GM23338 (cell line): ENCODE results near the gene PCDHGC4. TPM values are rescaled to one million over a fixed set of nuclear protein-coding genes. Genes with fewer than 3 reads are reported as not detected.

Experiments
- ATAC-seq: fragments of 200-7000 bp; cut with Tn5 transposase; 3 replicates; pipeline ENCODE4 v1.9.1; 2020
- DNase-seq: peaks from one replicate; pipeline ENCODE4 v3.0.0-alpha.2; 2015; ENCODE audit warnings: low spot score
- H2AFZ ChIP-seq: fragments of 200-600 bp; sonication (generic); 2 replicates; pipeline ENCODE4 v1.8.0; 2016; ENCODE audit warnings: antibody characterized with exemption, mild to moderate bottlenecking, moderate library complexity
- H3F3A ChIP-seq: fragments of 200-600 bp; sonication (generic); replicated peaks from 2 replicates; pipeline ENCODE4 v1.8.0; 2017; ENCODE audit warnings: antibody characterized with exemption, mixed run types, low read depth
- H3K27ac ChIP-seq: fragments of 200-600 bp; sonication (generic); 2 replicates; pipeline ENCODE4 v1.6.1; 2016; ENCODE audit warnings: low read depth
- H3K27me3 ChIP-seq: fragments of 200-600 bp; sonication (generic); 2 replicates; pipeline ENCODE4 v1.8.0; 2016; ENCODE audit warnings: mild to moderate bottlenecking, mixed run types, moderate library complexity; ENCODE audit not compliant: insufficient read depth
- H3K36me3 ChIP-seq: fragments of 200-600 bp; sonication (generic); 2 replicates; pipeline ENCODE4 v1.8.0; 2016; ENCODE audit warnings: mild to moderate bottlenecking; ENCODE audit not compliant: insufficient read depth
- H3K4me1 ChIP-seq: fragments of 200-600 bp; sonication (generic); 2 replicates; pipeline ENCODE4 v1.8.0; 2016; ENCODE audit warnings: mild to moderate bottlenecking, moderate library complexity; ENCODE audit not compliant: insufficient read depth
- H3K4me2 ChIP-seq: fragments of 200-600 bp; sonication (generic); 2 replicates; pipeline ENCODE4 v1.7.1; 2017; ENCODE audit warnings: mixed run types
- H3K4me3 ChIP-seq: fragments of 200-600 bp; sonication (generic); 2 replicates; pipeline ENCODE4 v1.6.1; 2016; ENCODE audit warnings: mixed run types
- H3K79me2 ChIP-seq: fragments of 200-600 bp; sonication (generic); replicated peaks from 2 replicates; pipeline ENCODE4 v1.8.0; 2017; ENCODE audit warnings: mild to moderate bottlenecking; ENCODE audit not compliant: insufficient read depth
- H3K9me2 ChIP-seq: fragments of 200-600 bp; sonication (generic); 2 replicates; pipeline ENCODE4 v1.8.0; 2017; ENCODE audit not compliant: insufficient read depth
- H4K20me1 ChIP-seq: fragments of 200-600 bp; sonication (generic); replicated peaks from 2 replicates; pipeline ENCODE4 v1.8.0; 2017; ENCODE audit warnings: mild to moderate bottlenecking; ENCODE audit not compliant: insufficient read depth
- H3K27ac Mint-ChIP-seq: 2 replicates; pipeline ENCODE4 v1.8.0; 2020; ENCODE audit warnings: inconsistent platforms, mild to moderate bottlenecking, moderate library complexity, mixed read lengths
- H3K27me3 Mint-ChIP-seq: 3 replicates; pipeline ENCODE4 v1.8.0; 2022; ENCODE audit warnings: low read depth, mild to moderate bottlenecking, moderate library complexity, mixed read lengths, inconsistent platforms; ENCODE audit not compliant: insufficient read depth, poor library complexity
- H3K36me3 Mint-ChIP-seq: 3 replicates; pipeline ENCODE4 v1.8.0; 2021; ENCODE audit warnings: low read depth, mild to moderate bottlenecking, inconsistent platforms, moderate library complexity, mixed read lengths
- H3K4me1 Mint-ChIP-seq: 3 replicates; pipeline ENCODE4 v1.8.0; 2020; ENCODE audit warnings: mild to moderate bottlenecking, inconsistent platforms, mixed read lengths
- H3K4me3 Mint-ChIP-seq: 3 replicates; pipeline ENCODE4 v1.8.0; 2021; ENCODE audit warnings: moderate library complexity, mild to moderate bottlenecking, inconsistent platforms, mixed read lengths
- H3K9me3 Mint-ChIP-seq: 3 replicates; pipeline ENCODE4 v1.8.0; 2020; ENCODE audit warnings: moderate library complexity, mild to moderate bottlenecking, inconsistent platforms, mixed read lengths
- CREB1 ChIP-seq: fragments of 250-450 bp; sonication (Bioruptor Pico); IDR thresholded peaks from 2 replicates; pipeline ENCODE4 v1.5.0; 2020; ENCODE audit warnings: low read depth, mild to moderate bottlenecking, moderate library complexity
- EZH2 ChIP-seq: fragments of 200-600 bp; sonication (generic); IDR thresholded peaks from one replicate; pipeline ENCODE4 v1.8.0; 2017; ENCODE audit warnings: antibody characterized with exemption, mild to moderate bottlenecking, low read depth; ENCODE audit not compliant: unreplicated experiment
- EZH2phosphoT487 ChIP-seq: fragments of 200-600 bp; sonication (generic); IDR thresholded peaks from one replicate; pipeline ENCODE4 v1.8.1; 2018; ENCODE audit warnings: antibody characterized with exemption; ENCODE audit not compliant: unreplicated experiment
- JUNB ChIP-seq: IDR thresholded peaks from one replicate; pipeline ENCODE4 v1.6.1; 2016; ENCODE audit warnings: antibody characterized with exemption; ENCODE audit not compliant: unreplicated experiment
- NANOG ChIP-seq: IDR thresholded peaks from 2 replicates; pipeline ENCODE4 v1.6.1; 2016; ENCODE audit warnings: antibody characterized with exemption, borderline replicate concordance
- STAT1 ChIP-seq: IDR thresholded peaks from one replicate; pipeline ENCODE4 v1.6.1; 2016; ENCODE audit warnings: antibody characterized with exemption; ENCODE audit not compliant: unreplicated experiment
- ZNF331 ChIP-seq: fragments of 250-450 bp; sonication (Bioruptor Pico); IDR thresholded peaks from 2 replicates; pipeline ENCODE4 v1.5.0; 2020; ENCODE audit warnings: low read depth, mild to moderate bottlenecking, moderate library complexity
- polyA plus RNA-seq: library from polyadenylated mRNA; unstranded; fragments of >200 nt; fragmentation: Nextera tagmentation; extraction: Ambion mirVana; gene quantifications from 2 replicates; pipeline ENCODE4 v1.2.1, GENCODE V29; 2016
- total RNA-seq: library from RNA; depleted of rRNA; stranded (reverse); fragments of >200 nt; shearing (Covaris generic); gene quantifications from 2 replicates; pipeline ENCODE4 v1.2.3, GENCODE V29; 2014
- TF ChIP-seq, protein P1 (sequence below): fragments of 250-450 bp; sonication (Bioruptor Pico); IDR thresholded peaks from 2 replicates; pipeline ENCODE4 v1.5.0; 2020; ENCODE audit warnings: mild to moderate bottlenecking, moderate library complexity
- TF ChIP-seq, protein P2 (sequence below): IDR thresholded peaks from 2 replicates; pipeline ENCODE4 v1.6.1; 2016; ENCODE audit warnings: antibody characterized with exemption

Gene PCDHGC4
- total and polyA plus RNA-seq, 2 experiments from 2014 or later = 0.31 to 3.0 TPM

DNA sequence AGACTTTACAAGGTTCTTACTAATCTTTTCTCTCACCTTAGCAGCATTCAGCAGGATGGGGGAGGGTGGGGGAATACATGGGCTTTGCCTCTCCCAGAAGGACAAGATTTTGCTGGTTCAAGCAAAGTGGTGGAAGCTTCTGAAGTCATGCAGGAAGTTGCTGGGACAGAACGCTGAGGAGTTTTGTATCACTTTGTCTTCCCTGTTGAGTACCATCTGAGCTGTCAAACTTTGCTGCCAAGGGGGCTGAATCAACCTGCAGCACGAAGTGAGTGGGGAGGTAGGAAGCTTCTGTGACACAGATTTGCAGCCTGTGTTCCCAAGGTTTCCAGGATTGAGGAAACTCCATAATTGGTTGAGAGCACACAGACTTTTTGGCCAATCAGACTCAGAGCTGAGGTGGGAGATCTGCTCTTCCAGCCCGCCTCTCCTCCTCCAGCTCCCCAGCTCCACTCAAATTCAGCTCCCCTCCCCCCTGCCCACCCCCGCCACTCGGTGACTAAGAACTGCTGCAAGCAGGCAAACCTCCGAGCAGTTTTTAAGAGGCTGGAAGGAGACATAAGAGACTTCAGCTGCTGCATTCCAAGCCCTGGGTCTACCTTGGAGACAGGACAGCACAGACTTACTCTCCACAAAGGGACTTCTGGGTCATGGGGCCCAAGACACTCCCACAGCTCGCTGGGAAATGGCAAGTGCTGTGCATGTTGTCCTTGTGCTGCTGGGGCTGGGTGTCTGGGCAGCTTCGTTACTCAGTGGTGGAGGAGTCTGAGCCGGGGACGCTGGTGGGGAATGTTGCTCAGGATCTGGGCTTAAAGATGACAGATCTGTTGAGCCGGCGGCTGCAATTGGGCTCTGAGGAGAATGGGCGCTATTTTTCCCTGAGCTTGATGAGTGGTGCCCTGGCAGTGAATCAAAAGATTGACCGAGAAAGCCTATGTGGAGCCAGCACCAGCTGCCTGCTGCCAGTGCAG lies 4.0 kb downstream of the PCDHGC4 start, which contains the start of gene PCDHGC5:
Gene PCDHGC5 (plus strand): TSS at position 491 of the 971 bp plus-strand sequence. CDS start 160 bp downstream, at position 651.
- H3K4me1 ChIP-seq = peaks cover 24% of the 10 kb centered on the region
- H3K27me3 Mint-ChIP-seq = peaks cover 67% of the 10 kb centered on the region
- H3K79me2 ChIP-seq = no peaks in the 10 kb centered on the region
- H4K20me1 ChIP-seq = peaks cover 3% of the 10 kb centered on the region; the same call in 1 of the 2 replicates
- ATAC-seq (no peak), DNase-seq (no peak)
- no peak within 1 kb of the TSS for H3K4me2 ChIP-seq
- no peak within 1 kb of the TSS for H3K27ac Mint-ChIP-seq
- TF ChIP-seq NANOG (no peak), JUNB (no peak), CREB1 (CRISPR knock-in tag) (no peak), EZH2phosphoT487 (no peak), STAT1 (no peak), EZH2 (no peak), ZNF331 (no peak)
- TF ChIP-seq, protein P1, sequence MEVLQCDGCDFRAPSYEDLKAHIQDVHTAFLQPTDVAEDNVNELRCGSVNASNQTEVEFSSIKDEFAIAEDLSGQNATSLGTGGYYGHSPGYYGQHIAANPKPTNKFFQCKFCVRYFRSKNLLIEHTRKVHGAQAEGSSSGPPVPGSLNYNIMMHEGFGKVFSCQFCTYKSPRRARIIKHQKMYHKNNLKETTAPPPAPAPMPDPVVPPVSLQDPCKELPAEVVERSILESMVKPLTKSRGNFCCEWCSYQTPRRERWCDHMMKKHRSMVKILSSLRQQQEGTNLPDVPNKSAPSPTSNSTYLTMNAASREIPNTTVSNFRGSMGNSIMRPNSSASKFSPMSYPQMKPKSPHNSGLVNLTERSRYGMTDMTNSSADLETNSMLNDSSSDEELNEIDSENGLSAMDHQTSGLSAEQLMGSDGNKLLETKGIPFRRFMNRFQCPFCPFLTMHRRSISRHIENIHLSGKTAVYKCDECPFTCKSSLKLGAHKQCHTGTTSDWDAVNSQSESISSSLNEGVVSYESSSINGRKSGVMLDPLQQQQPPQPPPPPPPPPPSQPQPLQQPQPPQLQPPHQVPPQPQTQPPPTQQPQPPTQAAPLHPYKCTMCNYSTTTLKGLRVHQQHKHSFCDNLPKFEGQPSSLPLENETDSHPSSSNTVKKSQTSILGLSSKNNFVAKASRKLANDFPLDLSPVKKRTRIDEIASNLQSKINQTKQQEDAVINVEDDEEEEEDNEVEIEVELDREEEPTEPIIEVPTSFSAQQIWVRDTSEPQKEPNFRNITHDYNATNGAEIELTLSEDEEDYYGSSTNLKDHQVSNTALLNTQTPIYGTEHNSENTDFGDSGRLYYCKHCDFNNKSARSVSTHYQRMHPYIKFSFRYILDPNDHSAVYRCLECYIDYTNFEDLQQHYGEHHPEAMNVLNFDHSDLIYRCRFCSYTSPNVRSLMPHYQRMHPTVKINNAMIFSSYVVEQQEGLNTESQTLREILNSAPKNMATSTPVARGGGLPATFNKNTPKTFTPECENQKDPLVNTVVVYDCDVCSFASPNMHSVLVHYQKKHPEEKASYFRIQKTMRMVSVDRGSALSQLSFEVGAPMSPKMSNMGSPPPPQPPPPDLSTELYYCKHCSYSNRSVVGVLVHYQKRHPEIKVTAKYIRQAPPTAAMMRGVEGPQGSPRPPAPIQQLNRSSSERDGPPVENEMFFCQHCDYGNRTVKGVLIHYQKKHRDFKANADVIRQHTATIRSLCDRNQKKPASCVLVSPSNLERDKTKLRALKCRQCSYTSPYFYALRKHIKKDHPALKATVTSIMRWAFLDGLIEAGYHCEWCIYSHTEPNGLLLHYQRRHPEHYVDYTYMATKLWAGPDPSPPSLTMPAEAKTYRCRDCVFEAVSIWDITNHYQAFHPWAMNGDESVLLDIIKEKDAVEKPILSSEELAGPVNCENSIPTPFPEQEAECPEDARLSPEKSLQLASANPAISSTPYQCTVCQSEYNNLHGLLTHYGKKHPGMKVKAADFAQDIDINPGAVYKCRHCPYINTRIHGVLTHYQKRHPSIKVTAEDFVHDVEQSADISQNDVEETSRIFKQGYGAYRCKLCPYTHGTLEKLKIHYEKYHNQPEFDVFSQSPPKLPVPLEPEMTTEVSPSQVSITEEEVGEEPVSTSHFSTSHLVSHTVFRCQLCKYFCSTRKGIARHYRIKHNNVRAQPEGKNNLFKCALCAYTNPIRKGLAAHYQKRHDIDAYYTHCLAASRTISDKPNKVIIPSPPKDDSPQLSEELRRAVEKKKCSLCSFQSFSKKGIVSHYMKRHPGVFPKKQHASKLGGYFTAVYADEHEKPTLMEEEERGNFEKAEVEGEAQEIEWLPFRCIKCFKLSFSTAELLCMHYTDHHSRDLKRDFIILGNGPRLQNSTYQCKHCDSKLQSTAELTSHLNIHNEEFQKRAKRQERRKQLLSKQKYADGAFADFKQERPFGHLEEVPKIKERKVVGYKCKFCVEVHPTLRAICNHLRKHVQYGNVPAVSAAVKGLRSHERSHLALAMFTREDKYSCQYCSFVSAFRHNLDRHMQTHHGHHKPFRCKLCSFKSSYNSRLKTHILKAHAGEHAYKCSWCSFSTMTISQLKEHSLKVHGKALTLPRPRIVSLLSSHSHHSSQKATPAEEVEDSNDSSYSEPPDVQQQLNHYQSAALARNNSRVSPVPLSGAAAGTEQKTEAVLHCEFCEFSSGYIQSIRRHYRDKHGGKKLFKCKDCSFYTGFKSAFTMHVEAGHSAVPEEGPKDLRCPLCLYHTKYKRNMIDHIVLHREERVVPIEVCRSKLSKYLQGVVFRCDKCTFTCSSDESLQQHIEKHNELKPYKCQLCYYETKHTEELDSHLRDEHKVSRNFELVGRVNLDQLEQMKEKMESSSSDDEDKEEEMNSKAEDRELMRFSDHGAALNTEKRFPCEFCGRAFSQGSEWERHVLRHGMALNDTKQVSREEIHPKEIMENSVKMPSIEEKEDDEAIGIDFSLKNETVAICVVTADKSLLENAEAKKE = no peak
- TF ChIP-seq, protein P2, sequence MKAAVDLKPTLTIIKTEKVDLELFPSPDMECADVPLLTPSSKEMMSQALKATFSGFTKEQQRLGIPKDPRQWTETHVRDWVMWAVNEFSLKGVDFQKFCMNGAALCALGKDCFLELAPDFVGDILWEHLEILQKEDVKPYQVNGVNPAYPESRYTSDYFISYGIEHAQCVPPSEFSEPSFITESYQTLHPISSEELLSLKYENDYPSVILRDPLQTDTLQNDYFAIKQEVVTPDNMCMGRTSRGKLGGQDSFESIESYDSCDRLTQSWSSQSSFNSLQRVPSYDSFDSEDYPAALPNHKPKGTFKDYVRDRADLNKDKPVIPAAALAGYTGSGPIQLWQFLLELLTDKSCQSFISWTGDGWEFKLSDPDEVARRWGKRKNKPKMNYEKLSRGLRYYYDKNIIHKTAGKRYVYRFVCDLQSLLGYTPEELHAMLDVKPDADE = no peak
- H3K4me3 Mint-ChIP-seq = no peak within 1 kb of the TSS
- no peaks in the 10 kb centered on the region for H3K36me3 ChIP-seq
- H3K4me3 ChIP-seq = no peak within 1 kb of the TSS
- H3K27me3 ChIP-seq = peaks cover 72% of the 10 kb centered on the region
- H3K4me1 Mint-ChIP-seq = peaks cover 46% of the 10 kb centered on the region
- H3K9me3 Mint-ChIP-seq = no peaks in the 10 kb centered on the region
- H2AFZ ChIP-seq = no peak within 1 kb of the TSS
- no peaks in the 10 kb centered on the region for H3K9me2 ChIP-seq
- peaks cover 17% of the 10 kb centered on the region for H3K36me3 Mint-ChIP-seq
- H3F3A ChIP-seq = 0 out of 2 replicates have a peak, but pooled peaks cover 3% of the 10 kb centered on the region
- H3K27ac ChIP-seq = no peak within 1 kb of the TSS
